Activated naive CD8-positive, alpha-beta T cell treated with anti-CD3 and anti-CD28 coated beads, Interleukin-2, amount 50 U/mL, for 16 hours (primary cell): Measurements from ENCODE around the gene FKBP8.
A peak's percentile ranks its signal among the peaks of the same experiment; 100 is the strongest.
"Not testable (repeated sequence)": the region's sequence is repeated elsewhere in the genome, so short reads cannot be mapped to it uniquely, and the experiment has no call there.

ENCODE experiments used
- DNase-seq: peaks from one replicate; pipeline ENCODE4 v3.0.0-alpha.2; 2020; ENCODE audit warnings: low read depth, low spot score

FKBP8 gene

DNA sequence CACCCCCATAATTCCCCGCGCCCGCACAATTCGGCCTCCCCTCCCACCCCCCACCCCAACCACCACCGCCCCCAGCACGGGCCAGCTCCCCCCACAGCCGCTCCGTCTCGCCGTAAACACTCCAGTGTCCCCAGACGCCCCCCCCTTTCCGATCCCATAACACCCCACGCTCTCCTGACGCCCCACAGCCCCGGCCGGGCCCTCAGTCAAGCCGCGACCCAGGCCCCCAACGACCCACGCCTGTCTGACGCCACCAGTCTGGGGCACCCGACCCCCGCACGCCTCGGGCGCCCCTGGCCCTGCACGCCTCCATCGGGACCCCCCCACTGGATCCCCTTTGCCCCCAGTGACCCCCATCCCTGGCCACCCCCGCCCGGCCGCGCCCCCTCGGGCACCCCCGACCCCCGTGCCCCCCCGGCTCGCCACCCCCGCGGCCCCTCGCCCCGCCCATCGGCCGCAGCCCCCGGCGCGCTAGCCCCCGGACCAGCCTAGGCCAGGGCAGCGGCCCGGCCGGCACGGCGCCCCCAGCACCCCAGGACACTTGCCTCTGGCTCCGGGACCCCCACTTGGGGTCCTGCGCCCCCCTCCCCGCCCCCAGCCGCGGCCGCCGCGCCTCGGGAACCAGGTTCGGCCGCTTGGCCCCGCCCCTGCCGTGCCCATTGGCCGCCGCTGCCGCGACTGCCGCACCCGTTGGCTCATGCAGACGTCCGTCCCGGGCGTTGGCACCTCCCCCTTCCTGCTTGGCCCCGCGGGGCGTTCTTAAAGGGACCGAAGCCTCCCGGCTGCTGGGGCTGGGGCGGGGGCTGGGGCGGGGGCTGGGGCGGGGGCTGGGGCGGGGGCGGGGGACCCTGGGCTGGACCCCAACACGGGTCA is at the start of gene FKBP8:
TSS of gene FKBP8 (minus strand) at position 633 of the 873 bp plus-strand sequence. CDS start 1,603 bp downstream, outside the sequence.
- peak; percentile 91 for DNase-seq

- not testable (repeated sequence) for DNase-seq
Measured at GRCh38 chr19:18592732-18593131, 49.4 kb upstream of the FKBP8 start.

GRCh38 chr19:18591735-18592385 is 48.5 kb upstream of the FKBP8 start:
- DNase-seq = no peak

- no peak for DNase-seq
Measured at GRCh38 chr19:18590273-18591272, 47.2 kb upstream of the FKBP8 start.

DNA sequence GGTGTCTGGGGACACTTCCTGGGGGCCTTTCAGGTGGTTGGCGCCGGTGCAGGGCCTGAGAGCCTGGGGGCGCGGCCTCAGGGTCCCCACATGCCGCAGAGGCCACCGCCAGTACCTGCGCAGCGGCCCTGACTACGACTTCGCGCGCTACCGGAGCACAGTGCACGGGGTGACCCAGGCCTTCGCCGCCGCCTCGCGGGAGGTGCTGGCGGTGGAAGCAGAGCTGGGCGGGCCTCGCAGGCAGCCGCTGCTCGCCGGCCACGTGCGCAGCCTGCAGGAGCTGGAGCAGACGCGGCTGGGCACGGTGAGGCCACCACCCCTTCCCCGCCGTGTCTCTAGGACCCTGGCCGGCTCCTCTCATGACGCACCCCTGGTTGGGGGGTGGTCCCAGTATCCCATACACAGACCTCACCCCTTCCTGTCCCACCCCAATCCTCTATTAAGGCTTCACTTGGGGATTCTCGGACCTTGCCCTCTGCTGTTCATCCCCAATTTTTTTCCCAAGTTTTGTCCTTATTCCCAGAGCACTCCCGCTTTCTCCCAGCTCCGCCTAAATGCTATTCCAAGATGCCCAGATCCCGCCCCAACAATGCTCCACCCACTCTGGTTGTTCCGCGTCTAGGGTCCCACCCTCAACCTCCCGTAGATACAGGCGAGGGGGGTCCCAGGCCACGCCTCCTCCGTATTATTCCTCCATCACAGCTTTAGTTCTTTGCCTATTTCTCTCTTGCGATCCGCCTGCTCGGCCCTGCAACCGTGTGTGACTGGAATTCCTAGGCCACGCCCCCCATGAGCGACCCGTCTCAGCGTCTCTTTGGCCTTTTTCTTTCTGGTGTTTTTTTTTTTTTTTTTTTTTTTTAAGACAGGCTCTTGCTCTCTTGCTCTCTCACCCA is 46.3 kb upstream of the FKBP8 start:
- peak; percentile 48 for DNase-seq

- peak; percentile 71 for DNase-seq
Measured at GRCh38 chr19:18588611-18589379, 45.4 kb upstream of the FKBP8 start, which contains the start of gene REX1BD. Gene REX1BD, plus strand, starts transcription at chr19:18588798. Its CDS starts 4 bp downstream, at chr19:18588802.

DNA sequence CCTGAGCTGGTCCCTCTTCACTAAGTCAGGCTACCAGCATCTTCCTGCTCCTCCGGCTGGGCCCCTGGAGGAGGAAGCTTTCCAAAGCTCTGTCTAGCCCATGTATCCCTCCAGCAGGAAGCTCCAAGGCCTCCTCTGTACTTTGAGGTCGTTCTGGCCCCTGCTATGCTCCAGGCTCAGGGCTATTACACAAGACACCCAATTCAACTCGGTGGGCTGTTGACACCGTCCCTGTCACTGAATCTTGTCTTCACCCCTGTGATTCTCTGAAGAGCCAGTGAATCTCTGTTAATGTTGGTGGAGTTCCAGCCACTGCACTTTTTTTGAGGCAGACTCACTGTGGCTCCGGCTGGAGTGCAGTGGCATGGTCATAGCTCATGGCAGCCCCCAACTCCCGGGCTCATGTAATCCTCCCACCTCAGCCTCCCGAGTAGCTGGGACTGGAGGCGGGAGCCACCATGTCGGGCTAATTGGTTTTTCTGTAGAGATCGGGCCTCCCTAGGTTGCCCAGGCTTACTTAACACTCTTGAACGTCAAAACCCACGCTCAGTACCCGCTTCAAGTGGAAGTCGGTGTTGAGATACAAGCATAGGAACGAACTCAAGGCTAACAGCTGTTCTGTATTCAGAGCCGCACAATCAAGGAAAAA is 44.7 kb upstream of the FKBP8 start:
- DNase-seq = no peak

GRCh38 chr19:18587561-18587960 is 44.2 kb upstream of the FKBP8 start:
- no peak for DNase-seq

GRCh38 chr19:18586306-18586705 is 42.9 kb upstream of the FKBP8 start:
- no peak for DNase-seq

GRCh38 chr19:18580311-18580710 is 36.9 kb upstream of the FKBP8 start:
- DNase-seq = no peak

DNA sequence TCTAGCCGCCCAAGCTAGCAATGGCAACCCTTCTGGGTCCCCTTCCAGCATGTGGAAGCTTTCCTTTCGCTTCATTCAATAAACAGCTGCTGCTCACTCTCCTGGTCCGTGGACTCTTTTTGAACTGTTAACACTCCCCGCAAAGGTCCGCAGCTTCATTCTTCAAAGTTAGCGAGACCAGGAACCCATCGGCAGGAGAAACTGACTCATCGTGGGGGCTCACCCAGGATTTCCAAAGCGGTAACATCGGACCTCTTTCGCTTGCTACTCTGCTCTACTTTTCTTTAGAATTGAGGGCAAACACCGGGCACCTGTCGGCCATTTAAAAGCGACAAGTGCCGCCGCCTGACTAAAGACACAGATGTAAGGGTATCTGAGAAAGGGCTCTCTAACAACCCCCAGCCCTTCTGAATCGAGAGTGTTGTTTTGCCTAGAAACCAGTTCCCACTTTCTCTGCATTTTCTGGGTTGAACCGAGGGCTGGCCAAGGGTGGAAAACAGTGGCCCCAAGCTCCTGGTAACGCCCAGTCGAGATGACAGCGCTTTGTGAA is 34.1 kb upstream of the FKBP8 start:
- DNase-seq = no peak

- no peak for DNase-seq
Measured at GRCh38 chr19:18576383-18576782, 33.0 kb upstream of the FKBP8 start.

DNA sequence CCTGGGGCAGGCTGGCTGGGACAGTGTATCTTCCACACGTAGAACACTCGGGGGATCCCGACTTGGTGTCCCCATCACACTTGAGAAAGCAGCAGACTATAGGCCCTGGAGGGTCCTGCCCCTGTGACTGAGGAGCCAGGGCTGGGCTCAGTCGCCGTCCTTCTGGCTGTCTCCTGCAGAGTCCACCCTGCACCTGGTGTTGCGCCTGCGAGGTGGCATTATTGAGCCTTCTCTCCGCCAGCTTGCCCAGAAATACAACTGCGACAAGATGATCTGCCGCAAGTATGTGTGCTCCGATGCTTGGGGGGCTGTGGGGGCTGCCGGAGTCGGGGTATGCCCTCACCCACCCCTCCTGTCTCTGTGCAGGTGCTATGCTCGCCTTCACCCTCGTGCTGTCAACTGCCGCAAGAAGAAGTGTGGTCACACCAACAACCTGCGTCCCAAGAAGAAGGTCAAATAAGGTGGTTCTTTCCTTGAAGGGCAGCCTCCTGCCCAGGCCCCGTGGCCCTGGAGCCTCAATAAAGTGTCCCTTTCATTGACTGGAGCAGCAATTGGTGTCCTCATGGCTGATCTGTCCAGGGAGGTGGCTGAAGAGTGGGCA is 31.4 kb upstream of the FKBP8 start:
- no peak for DNase-seq

DNA sequence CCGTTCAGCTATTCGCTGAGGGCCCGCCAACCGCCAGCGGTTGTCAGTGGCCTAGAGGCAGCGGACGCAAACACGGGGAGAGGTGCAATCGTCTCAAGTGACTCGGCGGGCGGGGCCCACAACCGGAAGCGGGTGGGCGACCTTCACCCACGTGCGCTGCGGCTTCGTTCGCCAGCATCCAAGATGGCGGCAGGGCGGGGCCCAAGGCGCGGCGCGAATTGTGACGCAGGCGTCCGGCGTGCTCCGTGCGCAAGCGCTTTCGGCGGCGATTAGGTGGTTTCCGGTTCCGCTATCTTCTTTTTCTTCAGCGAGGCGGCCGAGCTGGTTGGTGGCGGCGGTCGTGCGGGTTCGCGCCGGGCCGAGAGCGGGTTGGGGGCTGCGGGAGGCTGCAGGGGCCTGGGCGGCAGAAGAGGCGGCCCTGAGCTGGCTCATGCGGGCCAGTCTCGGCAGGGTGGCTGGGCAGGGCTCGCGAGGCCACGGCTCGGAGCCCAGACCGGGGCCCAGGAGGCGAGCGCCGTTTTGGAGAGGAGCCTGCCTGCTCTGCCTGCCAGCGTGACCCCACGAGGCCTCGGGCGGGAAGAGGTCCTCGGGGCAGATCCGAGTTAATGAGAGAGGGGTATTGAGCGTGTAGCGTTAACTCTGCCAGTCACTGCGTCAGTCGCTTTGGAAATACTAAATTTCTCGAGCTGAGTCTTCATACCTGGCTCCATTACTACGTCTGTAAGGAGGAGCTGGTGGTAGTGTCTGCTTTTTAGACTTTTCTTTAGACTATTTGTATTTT is 28.4 kb upstream of the FKBP8 start, which contains the start of gene UBA52:
TSS of gene UBA52 (plus strand) at position 294 of the 781 bp plus-strand sequence. CDS start 1,444 bp downstream, outside the sequence.
- DNase-seq = peak; percentile 97

GRCh38 chr19:18568367-18568766 is 25.0 kb upstream of the FKBP8 start:
- no peak for DNase-seq

DNA sequence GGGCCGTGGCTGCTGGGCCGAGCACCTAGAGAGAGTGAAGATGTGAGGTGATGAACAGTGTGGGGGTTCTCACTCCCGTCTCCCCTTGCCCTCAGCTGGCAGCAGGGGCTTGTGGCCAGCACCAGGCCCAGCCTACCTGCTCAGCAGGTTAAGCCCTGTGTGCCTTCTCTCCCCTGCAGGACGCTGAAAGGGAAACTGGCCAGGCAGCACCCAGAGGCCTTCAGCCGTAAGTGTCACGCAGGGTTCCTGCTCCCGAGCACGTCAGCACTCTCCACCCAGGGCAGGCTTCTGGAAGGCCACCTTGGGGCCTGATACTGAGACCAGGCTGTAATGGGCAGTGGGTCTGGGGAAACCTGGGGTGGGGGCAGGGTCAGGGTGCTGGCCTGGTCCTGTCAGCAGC is 23.6 kb upstream of the FKBP8 start:
- no peak for DNase-seq

DNA sequence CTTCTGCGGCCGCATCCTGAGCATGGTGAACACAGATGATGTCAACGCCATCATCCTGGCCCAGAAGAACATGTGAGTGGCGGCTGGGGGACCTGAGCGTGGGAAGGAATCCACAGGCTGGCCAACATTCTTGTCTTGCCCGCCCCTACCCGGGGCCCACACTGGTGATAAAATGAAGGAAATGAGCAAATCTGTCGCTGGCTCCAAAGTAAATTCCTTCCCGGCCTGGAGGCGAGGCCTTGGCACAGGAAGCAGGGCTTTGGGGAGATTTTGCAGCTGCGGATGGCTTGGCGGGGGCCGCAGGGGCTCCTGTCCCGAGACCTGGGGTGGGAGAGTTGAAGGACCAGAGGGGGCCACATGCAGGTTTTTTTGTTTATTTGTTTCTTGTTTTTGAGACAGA is 18.7 kb upstream of the FKBP8 start:
- DNase-seq = no peak

DNA sequence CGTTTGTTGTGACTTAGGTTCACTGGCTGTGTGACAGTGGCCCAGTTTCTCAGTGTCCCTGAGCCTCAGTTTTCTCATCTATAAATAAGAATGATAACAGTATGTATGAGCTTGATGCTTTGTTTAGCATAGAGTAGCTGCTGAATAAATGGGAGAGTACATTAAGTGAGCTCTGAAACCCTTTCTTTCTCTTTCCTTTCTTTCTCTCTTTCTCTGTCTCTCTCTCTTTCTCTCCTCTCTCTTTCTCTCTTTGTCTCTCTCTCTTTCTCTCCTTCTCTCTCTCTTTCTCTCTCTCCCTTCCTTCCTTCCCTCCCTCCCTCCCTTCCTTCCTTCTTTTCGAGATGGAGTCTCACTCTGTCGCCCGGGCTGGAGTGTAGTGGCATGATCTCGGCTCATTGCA is 16.3 kb upstream of the FKBP8 start:
- DNase-seq = no peak
